ENCODE measurements around the gene ZRANB2. TPM values are rescaled to one million over a fixed set of nuclear protein-coding genes. Genes with fewer than 3 reads are reported as not detected.

ZRANB2 gene
- total RNA-seq, 1 donor from 2014 or later = 45.4 TPM

- no peak overlapping the region for H3K4me3 ChIP-seq (ENCODE audit: low read depth, low read length)
- no peak for DNase-seq (ENCODE audit: low read depth)
- no peak for TF ChIP-seq CTCF (conservative IDR thresholded peaks at IDR 0.05; ENCODE audit: low read depth, low read length)
Observed at GRCh38 chr1:71043065-71043464, 37.8 kb downstream of the ZRANB2 start.

- TF ChIP-seq CTCF (conservative IDR thresholded peaks at IDR 0.05; ENCODE audit: low read depth, low read length) = no peak
- DNase-seq (ENCODE audit: low read depth) = no peak
- no peak overlapping the region for H3K4me3 ChIP-seq (ENCODE audit: low read depth, low read length)
Observed at GRCh38 chr1:71041806-71042205, 39.0 kb downstream of the ZRANB2 start.

DNA sequence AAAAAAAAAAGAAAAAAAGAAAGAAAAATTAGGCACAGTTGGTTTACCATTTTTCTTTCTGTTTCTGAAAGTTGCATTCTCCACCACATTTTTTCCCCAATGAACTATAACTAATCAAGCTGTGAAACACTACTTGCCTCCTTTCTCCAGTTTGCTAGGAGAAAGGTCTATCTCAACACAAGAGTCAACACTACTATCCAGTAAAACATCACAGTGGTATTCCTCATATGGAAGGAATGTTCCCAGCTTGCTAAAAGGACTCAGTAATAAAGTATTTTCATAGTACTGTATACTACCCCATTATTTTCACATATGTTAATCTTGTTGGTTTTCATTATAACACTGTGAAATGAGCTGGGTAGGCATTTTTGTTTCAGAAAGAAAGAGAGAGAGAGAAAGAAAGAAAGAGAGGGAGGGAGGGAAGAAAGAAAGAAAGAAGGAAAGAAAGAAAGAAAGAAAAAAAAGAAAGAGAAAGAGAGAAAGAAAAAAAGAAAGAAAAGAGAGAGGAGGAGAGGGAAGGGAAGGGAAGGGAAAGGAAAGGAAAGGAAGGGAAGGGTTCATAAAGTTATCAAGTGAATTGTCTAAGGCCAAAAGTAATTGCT is 41.1 kb downstream of the ZRANB2 start:
- H3K4me3 ChIP-seq (ENCODE audit: low read depth, low read length) = no peak overlapping the region
- DNase-seq (ENCODE audit: low read depth) = no peak
- TF ChIP-seq CTCF (conservative IDR thresholded peaks at IDR 0.05; ENCODE audit: low read depth, low read length) = no peak

GRCh38 chr1:71038942-71039341 is 41.9 kb downstream of the ZRANB2 start:
- no peak for TF ChIP-seq CTCF (conservative IDR thresholded peaks at IDR 0.05; ENCODE audit: low read depth, low read length)
- DNase-seq (ENCODE audit: low read depth) = no peak

DNA sequence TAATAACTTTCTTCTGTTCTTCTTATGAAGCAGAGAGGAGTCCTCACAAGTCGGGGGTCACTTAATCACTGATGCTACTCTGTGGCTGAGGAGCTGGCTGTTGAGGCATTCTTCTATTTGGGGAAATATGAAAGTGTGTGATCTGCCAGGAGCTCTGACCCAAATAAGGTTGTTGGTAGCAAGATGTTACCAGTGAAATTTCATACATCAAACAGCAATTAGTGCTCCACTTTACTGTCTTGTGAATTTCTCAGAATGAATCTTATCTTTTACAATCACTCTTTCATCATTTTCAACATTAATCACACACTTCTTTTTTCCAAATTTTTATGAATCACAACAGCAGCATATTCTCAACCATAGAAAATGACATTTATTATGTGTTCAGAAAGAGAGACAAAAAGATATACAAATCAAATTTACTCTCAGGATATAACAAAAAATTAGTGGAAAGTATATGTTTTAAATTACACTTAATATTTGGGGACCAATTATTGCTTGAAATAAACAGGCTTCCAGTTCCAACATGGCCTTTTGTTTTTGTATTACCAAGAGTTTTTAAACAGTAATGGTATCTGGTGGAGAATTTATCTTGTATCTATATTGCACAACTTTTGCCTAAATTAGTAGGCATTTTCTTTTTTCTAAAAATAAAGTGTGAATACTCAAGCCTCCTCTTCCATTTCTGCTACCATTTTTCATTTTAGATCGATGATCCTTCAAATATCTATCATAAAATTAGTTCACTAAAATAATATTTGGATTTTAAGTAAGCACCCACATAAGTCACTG is 42.8 kb downstream of the ZRANB2 start:
- TF ChIP-seq CTCF (conservative IDR thresholded peaks at IDR 0.05; ENCODE audit: low read depth, low read length) = no peak
- DNase-seq (ENCODE audit: low read depth) = no peak
- H3K4me3 ChIP-seq (ENCODE audit: low read depth, low read length) = no peak overlapping the region

More at GRCh38 chr1:71038942-71039341, 41.9 kb downstream of the ZRANB2 start:
- no peak overlapping the region for H3K4me3 ChIP-seq (ENCODE audit: low read depth, low read length)

DNA sequence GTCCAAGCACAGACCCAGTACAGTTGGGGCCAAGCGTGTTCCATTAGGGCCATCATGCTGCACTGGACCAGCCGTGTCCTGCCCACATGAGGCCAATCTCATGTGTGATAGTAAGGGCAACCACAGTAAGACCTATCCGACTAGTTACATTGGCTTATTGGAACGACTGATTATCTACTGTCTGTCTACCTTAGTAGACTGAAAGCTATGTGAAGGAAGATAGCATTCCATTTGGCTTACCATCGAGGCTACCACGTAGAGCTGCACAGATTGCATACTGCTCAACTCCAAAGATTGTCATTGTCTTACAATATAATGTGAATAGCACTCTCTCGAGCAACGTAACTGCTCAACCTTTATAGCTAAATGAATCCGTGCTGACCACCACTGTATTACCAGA is 43.8 kb downstream of the ZRANB2 start:
- TF ChIP-seq CTCF (conservative IDR thresholded peaks at IDR 0.05; ENCODE audit: low read depth, low read length) = no peak
- DNase-seq (ENCODE audit: low read depth) = no peak
- H3K4me3 ChIP-seq (ENCODE audit: low read depth, low read length) = no peak overlapping the region
